HG03066 (cell line): ENCODE results near the gene MEIG1.
"Not testable (repeated sequence)": the region's sequence is repeated elsewhere in the genome, so short reads cannot be mapped to it uniquely, and the experiment has no call there.

Source experiments
- ATAC-seq: cut with Tn5 transposase; IDR thresholded peaks from one replicate; pipeline ENCODE4 v1.9.1; 2021; ENCODE audit warnings: low read depth; ENCODE audit not compliant: unreplicated experiment

MEIG1 gene

GRCh38 chr10:14959221-14960057, at the start of gene MEIG1:
Gene MEIG1 (plus strand): TSS chr10:14959388. CDS start chr10:14966469, 7,081 bp downstream.
- peak; percentile 76 for ATAC-seq

DNA sequence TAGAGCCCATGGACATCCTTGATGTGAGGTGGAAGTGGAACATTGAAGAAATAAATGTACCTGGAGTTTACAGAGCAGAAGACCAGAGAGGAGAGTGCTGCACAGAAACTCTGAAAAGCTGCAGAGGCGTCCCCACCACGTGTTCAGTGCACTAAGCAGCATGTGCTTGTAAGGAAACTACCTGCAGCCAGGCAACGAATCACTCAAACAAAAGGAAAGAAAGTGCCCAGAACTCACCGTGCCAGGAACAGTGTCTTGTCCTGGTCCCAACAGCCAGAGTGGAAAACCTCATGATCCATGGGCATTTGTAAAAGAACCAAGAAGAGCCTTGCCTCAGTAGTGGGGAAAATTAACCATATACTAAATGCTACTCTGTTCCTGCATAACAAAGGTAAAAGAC, 48.2 kb upstream of the MEIG1 start:
- ATAC-seq, result no peak

GRCh38 chr10:14911801-14912200, 47.4 kb upstream of the MEIG1 start:
- ATAC-seq, result no peak

GRCh38 chr10:14916600-14916999, 42.6 kb upstream of the MEIG1 start:
- ATAC-seq, result no peak

DNA sequence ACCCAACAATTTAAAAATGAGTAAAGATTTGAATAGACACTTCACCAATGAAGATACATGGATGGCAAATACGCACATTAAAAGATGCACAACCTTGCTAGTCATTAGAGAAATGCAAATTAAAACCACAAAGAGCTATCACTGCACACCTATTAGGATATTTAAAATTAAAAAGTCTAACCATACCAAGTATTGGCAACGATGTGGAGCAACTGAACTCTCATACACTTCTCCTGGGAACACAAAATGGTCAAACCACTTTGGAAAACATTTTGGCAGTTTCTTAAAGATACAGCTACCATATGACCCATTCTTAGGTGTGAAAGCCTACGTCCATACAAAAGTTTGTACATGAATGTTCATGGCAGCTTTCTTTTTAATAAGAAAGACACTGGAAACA, 41.4 kb upstream of the MEIG1 start:
- no peak for ATAC-seq

DNA sequence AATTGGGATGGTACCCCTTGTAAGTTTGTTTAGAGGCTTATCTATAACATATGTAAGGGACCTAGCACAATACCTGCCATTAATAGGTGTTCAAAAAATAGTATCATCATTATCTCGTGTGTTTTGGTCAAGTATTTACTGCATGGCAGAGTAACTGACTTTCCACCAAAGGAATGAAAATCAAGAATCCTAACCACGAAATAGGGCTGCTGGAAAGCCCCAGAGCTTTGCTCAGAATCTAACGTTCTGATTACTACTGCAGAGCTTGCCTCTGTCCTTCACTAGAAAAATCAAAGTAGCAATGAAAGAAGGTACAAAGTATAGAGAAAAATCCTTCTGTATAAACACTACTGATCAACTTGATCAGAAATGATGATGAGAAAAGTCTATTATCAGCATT, 40.2 kb upstream of the MEIG1 start:
- ATAC-seq, result no peak

DNA sequence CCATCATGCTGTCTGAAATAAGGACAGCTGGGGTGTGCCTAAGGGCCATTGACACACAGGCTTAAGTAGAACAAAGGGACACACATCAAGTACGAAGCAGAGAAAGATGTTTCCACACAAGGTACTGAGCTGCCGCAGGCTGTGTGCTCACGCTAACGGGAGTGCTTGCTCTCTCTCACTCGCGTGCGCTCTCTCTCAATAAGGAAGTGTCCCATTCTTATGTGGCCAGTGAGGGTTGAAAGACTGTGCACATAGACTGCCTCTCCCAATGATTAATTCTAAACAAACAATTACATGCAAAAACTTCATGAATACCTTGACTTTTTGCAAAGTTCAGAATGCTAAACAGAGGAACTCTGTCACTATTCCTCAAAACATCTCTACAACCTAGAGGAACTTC, 35.2 kb upstream of the MEIG1 start:
- no peak for ATAC-seq

- ATAC-seq, result no peak
Observed at GRCh38 chr10:14925268-14925667, 33.9 kb upstream of the MEIG1 start.

GRCh38 chr10:14926061-14926470, 33.1 kb upstream of the MEIG1 start:
- peak; percentile 5 for ATAC-seq

DNA sequence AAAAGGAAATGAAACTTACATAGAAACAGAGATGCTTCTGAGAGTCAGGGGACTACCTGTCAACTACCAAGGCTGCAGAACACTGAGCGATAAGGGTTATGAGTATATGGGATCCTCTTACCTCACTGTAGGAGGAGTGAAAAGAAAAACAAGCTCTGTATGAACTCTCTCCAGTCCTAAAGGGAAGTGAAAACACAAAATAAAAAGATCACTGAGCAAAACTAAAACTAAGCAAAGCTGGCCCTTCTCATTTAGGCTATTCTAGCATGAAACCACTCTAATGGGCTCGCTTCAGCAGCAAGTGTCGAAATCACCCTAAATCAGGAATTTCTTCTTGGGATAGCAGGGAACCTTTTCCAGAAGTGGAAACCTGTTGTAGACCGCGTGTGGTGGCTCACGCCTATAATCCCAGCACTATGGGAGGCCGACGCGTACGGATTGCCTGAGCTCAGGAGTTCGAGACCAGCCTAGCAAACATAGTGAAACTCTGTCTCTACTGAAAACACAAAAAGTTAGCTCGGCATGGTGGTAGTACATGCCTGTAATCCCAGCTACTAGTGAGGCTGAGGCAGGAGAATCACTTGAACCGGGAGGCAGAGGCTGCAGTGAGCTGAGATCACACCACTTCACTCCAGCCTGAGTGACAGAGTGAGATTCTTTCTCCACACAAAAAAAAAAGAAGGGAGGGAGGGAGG, 32.3 kb upstream of the MEIG1 start:
- ATAC-seq, result peak; percentile 99

GRCh38 chr10:14930610-14931009, 28.6 kb upstream of the MEIG1 start:
- no peak for ATAC-seq

DNA sequence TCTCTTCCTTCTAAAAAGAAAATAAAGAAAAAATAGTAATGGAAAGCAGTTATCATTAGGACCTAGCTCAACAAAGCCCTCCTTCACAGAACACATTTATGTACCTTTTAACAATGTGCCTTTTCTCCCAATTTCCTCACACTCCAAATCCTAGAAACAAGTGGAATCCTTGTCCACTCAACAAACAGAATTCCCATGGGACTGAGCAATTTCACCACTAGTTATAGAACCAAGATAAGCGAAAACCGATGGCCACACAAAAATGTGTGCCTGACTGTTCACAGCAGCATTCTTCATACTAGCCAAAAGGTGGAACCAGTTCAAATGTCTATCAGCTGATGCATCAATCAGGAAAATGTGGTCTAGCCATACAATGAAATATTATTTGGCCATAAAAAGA, 22.6 kb upstream of the MEIG1 start:
- ATAC-seq, result no peak

GRCh38 chr10:14938971-14939370, 20.2 kb upstream of the MEIG1 start:
- not testable (repeated sequence) for ATAC-seq

GRCh38 chr10:14942147-14942949, 16.8 kb upstream of the MEIG1 start:
- ATAC-seq, result peak; percentile 92

GRCh38 chr10:14942950-14943338, 16.2 kb upstream of the MEIG1 start:
- not testable (repeated sequence) for ATAC-seq

- no peak for ATAC-seq
Observed at GRCh38 chr10:14945108-14945507, 14.1 kb upstream of the MEIG1 start.

DNA sequence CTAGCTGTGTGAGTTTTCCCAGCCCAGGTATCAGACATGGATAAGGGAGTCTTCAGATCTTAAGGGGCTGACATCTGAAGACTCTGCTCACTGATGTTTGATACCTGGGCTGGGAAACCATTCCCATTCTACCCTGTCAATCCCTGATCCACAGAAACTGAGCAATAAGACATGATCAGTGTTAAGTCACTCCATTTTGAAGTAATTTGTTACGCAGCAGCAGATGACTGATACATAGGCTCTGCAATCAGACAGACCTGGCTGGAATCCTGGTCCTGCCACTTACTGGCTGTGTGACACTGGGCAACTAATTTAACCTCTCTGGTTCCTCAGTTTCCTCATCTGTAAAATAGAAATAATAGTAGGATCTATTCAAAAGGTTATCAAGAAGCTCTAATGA, 11.9 kb upstream of the MEIG1 start:
- no peak for ATAC-seq

DNA sequence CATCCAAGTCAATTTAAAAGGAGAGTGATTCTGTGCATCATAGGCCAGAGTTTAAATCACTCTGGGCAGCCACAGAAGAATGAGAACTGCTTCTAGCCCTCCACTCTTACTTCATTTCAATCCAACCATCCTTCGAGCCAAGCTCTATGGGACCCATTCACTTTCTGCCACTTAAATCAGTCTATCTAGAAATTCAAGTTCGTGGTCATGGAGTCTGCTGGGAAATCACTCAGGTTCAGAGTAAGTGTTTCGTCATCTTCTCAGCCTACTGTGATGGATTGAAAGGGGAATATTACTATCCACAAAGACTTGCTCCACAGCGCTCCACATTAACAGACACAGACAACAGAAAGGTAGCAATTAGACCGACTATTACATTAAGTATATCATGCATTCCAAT, 9.9 kb upstream of the MEIG1 start:
- ATAC-seq, result no peak

GRCh38 chr10:14952851-14953423, 6.3 kb upstream of the MEIG1 start:
- ATAC-seq, result no peak

- peak; percentile 34 for ATAC-seq
Observed at GRCh38 chr10:14953424-14954000, 5.7 kb upstream of the MEIG1 start.
